Loucy (cell line): ENCODE measurements around the gene NELFCD.

Experiments
- EZH2phosphoT487 ChIP-seq: fragments of 200-600 bp; IDR thresholded peaks from 2 replicates; pipeline ENCODE4 v1.6.1; 2018; ENCODE audit warnings: antibody characterized with exemption, mild to moderate bottlenecking, moderate library complexity, borderline replicate concordance
- TF ChIP-seq, protein P1 (sequence below): fragments of 200-600 bp; sonication (generic); conservative IDR thresholded peaks from 2 replicates; pipeline ENCODE4 v1.5.1; 2014; ENCODE audit warnings: mild to moderate bottlenecking, antibody characterized with exemption, low read length

DNA sequence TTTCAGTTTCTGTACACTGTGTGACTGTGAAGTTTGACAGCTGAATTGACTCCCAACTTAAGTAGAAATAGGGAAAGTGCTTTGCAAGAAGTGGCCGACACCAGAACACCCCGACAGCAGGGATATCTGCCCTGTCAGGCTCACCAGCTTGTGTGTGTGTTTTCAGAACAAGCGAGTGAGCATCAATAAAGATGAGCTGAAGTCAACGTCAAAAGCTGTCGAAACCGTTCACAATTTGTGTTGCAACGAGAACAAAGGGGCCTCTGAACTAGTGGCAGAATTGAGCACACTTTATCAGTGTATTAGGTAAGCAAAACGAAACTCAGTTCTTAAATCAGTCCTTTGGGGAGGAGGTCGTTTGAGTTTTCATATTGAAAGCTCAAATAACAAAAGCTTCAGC lies 10.7 kb downstream of the NELFCD start:
- TF ChIP-seq, protein P1, sequence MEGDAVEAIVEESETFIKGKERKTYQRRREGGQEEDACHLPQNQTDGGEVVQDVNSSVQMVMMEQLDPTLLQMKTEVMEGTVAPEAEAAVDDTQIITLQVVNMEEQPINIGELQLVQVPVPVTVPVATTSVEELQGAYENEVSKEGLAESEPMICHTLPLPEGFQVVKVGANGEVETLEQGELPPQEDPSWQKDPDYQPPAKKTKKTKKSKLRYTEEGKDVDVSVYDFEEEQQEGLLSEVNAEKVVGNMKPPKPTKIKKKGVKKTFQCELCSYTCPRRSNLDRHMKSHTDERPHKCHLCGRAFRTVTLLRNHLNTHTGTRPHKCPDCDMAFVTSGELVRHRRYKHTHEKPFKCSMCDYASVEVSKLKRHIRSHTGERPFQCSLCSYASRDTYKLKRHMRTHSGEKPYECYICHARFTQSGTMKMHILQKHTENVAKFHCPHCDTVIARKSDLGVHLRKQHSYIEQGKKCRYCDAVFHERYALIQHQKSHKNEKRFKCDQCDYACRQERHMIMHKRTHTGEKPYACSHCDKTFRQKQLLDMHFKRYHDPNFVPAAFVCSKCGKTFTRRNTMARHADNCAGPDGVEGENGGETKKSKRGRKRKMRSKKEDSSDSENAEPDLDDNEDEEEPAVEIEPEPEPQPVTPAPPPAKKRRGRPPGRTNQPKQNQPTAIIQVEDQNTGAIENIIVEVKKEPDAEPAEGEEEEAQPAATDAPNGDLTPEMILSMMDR, result no peak
- no peak for TF ChIP-seq EZH2phosphoT487
